ENCODE results near the gene SPRYD3.

The SPRYD3 gene

GRCh38 chr12:53047221-53048032 lies 31.8 kb downstream of the SPRYD3 start:
- Histone ChIP-seq H3K27ac (peak overlapping the region; percentile 95 to 97), H3K4me3 (peak overlapping the region; percentile 85)
- no peak for TF ChIP-seq CTCF (IDR thresholded peaks at IDR 0.05)
- DNase-seq (ENCODE audit: low spot score) = peak; percentile 92

GRCh38 chr12:53046655-53047220 lies 32.5 kb downstream of the SPRYD3 start:
- no peak for TF ChIP-seq CTCF (IDR thresholded peaks at IDR 0.05)
- DNase-seq (ENCODE audit: low spot score) = peak; percentile 98
- peak overlapping the region; percentile 95 to 97 for H3K27ac ChIP-seq
- H3K4me3 ChIP-seq = peak overlapping the region; percentile 85

- DNase-seq (ENCODE audit: low spot score) = peak; percentile 92
- H3K27ac ChIP-seq = peak overlapping the region; percentile 95 to 97
- TF ChIP-seq CTCF (IDR thresholded peaks at IDR 0.05) = no peak
- H3K4me3 ChIP-seq = peak overlapping the region; percentile 85
Observed at GRCh38 chr12:53045696-53046045, 33.5 kb downstream of the SPRYD3 start.

- H3K27ac ChIP-seq = peak overlapping the region; percentile 95 to 97
- H3K4me3 ChIP-seq = peak overlapping the region; percentile 85
- peak; percentile 75 for DNase-seq (ENCODE audit: low spot score)
- TF ChIP-seq CTCF (IDR thresholded peaks at IDR 0.05) = no peak
Observed at GRCh38 chr12:53044896-53045695, 34.1 kb downstream of the SPRYD3 start.

GRCh38 chr12:53044052-53044581 lies 35.1 kb downstream of the SPRYD3 start:
- peak; percentile 78 for DNase-seq (ENCODE audit: low spot score)
- TF ChIP-seq CTCF (IDR thresholded peaks at IDR 0.05) = no peak
- Histone ChIP-seq H3K4me3 (peak overlapping the region; percentile 85), H3K27ac (peak overlapping the region; percentile 95 to 97)

- Histone ChIP-seq H3K4me3 (no peak overlapping the region), H3K27ac (peak overlapping the region; percentile 95 to 97)
- no peak for DNase-seq (ENCODE audit: low spot score)
- TF ChIP-seq CTCF (IDR thresholded peaks at IDR 0.05) = no peak
Observed at GRCh38 chr12:53042607-53043454, 36.4 kb downstream of the SPRYD3 start.

Data from coronary artery (tissue), 2 donors.